ENCODE measurements around the gene FDX2. TPM values are rescaled to one million over a fixed set of nuclear protein-coding genes. Genes with fewer than 3 reads are reported as not detected.

The FDX2 gene
- total RNA-seq, 1 donor from 2014 or later: 24.7 TPM

DNA sequence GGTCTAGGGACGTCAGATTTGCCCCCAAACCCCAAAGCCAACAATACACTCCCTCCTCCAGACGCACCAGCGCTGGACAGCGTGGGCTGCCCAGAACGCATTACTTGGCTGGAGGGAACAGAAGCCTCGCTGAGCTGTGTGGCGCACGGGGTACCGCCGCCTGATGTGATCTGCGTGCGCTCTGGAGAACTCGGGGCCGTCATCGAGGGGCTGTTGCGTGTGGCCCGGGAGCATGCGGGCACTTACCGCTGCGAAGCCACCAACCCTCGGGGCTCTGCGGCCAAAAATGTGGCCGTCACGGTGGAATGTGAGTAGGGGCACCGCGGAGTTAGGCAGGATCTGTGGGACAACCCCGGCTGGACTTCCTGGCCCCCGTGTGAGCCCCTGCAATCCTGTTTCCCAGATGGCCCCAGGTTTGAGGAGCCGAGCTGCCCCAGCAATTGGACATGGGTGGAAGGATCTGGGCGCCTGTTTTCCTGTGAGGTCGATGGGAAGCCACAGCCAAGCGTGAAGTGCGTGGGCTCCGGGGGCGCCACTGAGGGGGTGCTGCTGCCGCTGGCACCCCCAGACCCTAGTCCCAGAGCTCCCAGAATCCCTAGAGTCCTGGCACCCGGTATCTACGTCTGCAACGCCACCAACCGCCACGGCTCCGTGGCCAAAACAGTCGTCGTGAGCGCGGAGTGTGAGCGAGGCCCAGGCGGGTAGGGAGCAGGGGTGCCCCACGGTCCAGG, 22.0 kb downstream of the FDX2 start:
- Mint-ChIP-seq H3K4me1 (ENCODE audit: low read depth) (peaks cover 10% of the 10 kb centered on the region), H3K9me3 (ENCODE audit: low read depth) (no peaks in the 10 kb centered on the region), H3K36me3 (ENCODE audit: insufficient read depth) (no peaks in the 10 kb centered on the region), H3K27me3 (peaks cover 79% of the 10 kb centered on the region), H3K27ac (no peak overlapping the region), H3K4me3 (ENCODE audit: low read depth) (no peak overlapping the region)
- TF ChIP-seq, protein P1, sequence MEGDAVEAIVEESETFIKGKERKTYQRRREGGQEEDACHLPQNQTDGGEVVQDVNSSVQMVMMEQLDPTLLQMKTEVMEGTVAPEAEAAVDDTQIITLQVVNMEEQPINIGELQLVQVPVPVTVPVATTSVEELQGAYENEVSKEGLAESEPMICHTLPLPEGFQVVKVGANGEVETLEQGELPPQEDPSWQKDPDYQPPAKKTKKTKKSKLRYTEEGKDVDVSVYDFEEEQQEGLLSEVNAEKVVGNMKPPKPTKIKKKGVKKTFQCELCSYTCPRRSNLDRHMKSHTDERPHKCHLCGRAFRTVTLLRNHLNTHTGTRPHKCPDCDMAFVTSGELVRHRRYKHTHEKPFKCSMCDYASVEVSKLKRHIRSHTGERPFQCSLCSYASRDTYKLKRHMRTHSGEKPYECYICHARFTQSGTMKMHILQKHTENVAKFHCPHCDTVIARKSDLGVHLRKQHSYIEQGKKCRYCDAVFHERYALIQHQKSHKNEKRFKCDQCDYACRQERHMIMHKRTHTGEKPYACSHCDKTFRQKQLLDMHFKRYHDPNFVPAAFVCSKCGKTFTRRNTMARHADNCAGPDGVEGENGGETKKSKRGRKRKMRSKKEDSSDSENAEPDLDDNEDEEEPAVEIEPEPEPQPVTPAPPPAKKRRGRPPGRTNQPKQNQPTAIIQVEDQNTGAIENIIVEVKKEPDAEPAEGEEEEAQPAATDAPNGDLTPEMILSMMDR (IDR thresholded peaks at IDR 0.05; ENCODE audit: unreplicated experiment): no peak
- no peak for DNase-seq (ENCODE audit: low spot score, unreplicated experiment)

DNA sequence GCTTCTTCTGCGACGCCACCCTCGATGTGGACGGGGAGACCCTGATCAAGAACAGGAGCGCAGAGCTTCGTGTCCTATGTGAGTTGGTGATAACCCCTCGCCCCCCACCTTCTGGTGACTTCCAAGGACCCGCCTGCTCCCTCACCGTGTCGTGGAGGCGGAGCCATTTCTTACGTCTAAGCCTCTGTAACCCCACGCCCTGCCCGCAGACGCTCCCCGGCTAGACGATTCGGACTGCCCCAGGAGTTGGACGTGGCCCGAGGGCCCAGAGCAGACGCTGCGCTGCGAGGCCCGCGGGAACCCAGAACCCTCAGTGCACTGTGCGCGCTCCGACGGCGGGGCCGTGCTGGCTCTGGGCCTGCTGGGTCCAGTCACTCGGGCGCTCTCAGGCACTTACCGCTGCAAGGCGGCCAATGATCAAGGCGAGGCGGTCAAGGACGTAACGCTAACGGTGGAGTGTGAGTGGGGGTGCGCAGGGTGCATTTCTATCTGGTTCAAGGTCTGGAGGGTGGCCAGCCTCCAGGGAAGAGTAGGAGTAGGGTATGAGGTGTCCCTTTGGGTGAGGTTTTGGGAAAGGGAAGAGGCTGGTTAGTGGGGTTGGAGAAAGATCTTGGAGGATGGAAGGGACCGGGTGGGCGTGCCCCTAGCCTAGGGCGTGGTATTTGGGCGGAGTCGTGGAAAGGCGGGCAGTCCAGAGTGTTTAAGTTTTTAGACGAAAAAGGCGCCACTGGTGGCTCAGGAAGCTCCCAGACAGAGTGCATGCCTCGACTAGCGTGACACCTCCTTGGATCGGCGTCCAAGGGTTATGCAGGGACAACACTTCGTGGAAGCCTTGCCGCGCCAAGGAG, 22.8 kb downstream of the FDX2 start:
- Mint-ChIP-seq H3K36me3 (ENCODE audit: insufficient read depth) (no peaks in the 10 kb centered on the region), H3K9me3 (ENCODE audit: low read depth) (no peaks in the 10 kb centered on the region), H3K27ac (no peak overlapping the region), H3K27me3 (peaks cover 85% of the 10 kb centered on the region), H3K4me3 (ENCODE audit: low read depth) (peak overlapping the region; percentile 21), H3K4me1 (ENCODE audit: low read depth) (peaks cover 12% of the 10 kb centered on the region)
- TF ChIP-seq, protein P1 (IDR thresholded peaks at IDR 0.05; ENCODE audit: unreplicated experiment): no peak
- DNase-seq (ENCODE audit: low spot score, unreplicated experiment): no peak

DNA sequence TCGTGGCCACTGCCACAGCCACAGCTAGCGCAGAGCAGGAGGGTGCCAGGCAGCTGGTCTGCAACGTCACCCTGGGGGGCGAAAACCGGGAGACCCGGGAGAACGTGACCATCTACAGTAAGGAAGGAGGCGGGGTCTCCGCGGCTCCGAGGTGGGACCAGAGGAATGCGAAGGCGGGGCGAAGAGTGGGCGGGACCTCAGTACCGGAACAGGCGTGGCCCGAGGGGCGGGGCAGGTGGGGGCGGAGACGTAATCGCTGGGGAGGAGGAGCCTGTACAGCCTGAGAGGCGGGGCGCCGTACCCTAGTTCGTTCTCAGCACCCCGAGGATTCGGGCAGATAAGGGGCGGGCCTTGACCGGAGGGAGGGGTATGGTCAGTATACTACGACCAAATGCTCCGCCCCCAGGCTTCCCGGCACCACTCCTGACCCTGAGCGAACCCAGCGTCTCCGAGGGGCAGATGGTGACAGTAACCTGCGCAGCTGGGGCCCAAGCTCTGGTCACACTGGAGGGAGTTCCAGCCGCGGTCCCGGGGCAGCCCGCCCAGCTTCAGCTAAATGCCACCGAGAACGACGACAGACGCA, 23.5 kb downstream of the FDX2 start:
- no peak overlapping the region for H3K27ac Mint-ChIP-seq
- no peaks in the 10 kb centered on the region for H3K9me3 Mint-ChIP-seq (ENCODE audit: low read depth)
- H3K4me1 Mint-ChIP-seq (ENCODE audit: low read depth): peaks cover 12% of the 10 kb centered on the region
- TF ChIP-seq, protein P1 (IDR thresholded peaks at IDR 0.05; ENCODE audit: unreplicated experiment): no peak
- peaks cover 88% of the 10 kb centered on the region for H3K27me3 Mint-ChIP-seq
- no peaks in the 10 kb centered on the region for H3K36me3 Mint-ChIP-seq (ENCODE audit: insufficient read depth)
- peak; percentile 60 for DNase-seq (ENCODE audit: low spot score, unreplicated experiment)
- peak overlapping the region; percentile 21 for H3K4me3 Mint-ChIP-seq (ENCODE audit: low read depth)

DNA sequence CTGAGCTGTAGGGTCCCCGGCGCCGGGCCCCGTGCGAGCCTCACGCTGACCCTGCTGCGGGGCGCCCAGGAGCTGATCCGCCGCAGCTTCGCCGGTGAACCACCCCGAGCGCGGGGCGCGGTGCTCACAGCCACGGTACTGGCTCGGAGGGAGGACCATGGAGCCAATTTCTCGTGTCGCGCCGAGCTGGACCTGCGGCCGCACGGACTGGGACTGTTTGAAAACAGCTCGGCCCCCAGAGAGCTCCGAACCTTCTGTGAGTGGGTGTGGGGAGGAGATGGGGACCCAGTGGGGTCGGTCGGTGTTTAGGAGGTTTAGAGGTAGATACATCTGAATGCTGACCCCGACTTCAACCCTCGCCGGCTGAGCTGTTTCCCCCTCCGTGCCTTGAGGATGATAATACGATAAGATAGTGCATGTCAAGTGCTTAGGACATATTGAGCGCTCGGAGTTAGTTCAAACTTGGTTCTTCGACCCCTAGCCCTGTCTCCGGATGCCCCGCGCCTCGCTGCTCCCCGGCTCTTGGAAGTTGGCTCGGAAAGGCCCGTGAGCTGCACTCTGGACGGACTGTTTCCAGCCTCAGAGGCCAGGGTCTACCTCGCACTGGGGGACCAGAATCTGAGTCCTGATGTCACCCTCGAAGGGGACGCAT, 24.1 kb downstream of the FDX2 start:
- Mint-ChIP-seq H3K27me3 (peaks cover 92% of the 10 kb centered on the region), H3K9me3 (ENCODE audit: low read depth) (no peaks in the 10 kb centered on the region)
- TF ChIP-seq, protein P1 (IDR thresholded peaks at IDR 0.05; ENCODE audit: unreplicated experiment): no peak

More for the DNA sequence above, 24.1 kb downstream of the FDX2 start:
- Mint-ChIP-seq H3K4me1 (ENCODE audit: low read depth) (peaks cover 12% of the 10 kb centered on the region), H3K27ac (no peak overlapping the region), H3K4me3 (ENCODE audit: low read depth) (no peak overlapping the region), H3K36me3 (ENCODE audit: insufficient read depth) (no peaks in the 10 kb centered on the region)
- DNase-seq (ENCODE audit: low spot score, unreplicated experiment): no peak
